ENCODE data around the gene IDH3B.

DNA sequence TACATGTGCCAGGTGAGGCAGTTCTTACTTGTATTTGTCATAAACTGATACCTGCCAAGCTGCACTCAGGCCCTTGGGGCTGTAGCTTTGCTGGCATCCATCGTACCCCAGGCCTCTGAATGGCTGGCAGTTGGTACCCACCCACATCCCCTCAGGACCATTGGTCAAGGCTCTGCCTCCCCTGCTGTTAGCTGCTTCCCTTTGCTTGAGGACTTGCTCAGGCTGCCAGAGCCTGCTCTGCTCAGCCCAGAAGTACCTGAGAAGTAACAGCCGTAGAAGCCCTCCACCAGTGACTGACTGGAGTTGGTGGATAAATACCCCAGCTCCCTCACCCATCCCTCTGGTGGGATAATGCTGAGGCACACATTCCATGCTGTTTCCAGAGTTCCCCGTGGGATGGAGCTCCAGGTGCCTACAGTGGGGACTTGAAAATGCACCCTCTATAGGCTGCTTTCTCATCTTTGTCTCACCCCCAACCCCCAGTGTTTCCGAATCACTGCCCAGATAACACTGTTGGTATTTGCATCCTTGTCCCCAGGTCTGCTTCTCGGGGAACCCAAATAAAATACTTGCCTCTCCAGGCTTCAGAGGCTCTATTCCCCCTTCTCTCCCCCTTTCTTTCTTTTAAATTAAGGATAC lies 35.9 kb upstream of the IDH3B start:
- TF ChIP-seq CTCF (IDR thresholded peaks at IDR 0.05) (no peak), EZH2 (IDR thresholded peaks at IDR 0.05; ENCODE audit: borderline replicate concordance, insufficient read depth, low read depth, low read length, poor library complexity, severe bottlenecking) (no peak)
